Esophagus (tissue), 2 donors: ENCODE measurements around the gene TPI1. TPM values are rescaled to one million over a fixed set of nuclear protein-coding genes. Genes with fewer than 3 reads are reported as not detected.
"Not testable (repeated sequence)": the region's sequence is repeated elsewhere in the genome, so short reads cannot be mapped to it uniquely, and the experiment has no call there.

Experiments used
- H3K27ac ChIP-seq, 2 donors: one replicate each; pipeline ENCODE4 v1.5.1; 2013; ENCODE audit warnings: low read depth in 2 of 2, mild to moderate bottlenecking in 2 of 2, inconsistent platforms in 1 of 2, low read length in 1 of 2, moderate library complexity in 1 of 2
- H3K27me3 ChIP-seq, 2 donors: one replicate each; pipeline ENCODE4 v1.6.1; 2013; ENCODE audit warnings: low read length in 2 of 2, control low read depth in 1 of 2, mild to moderate bottlenecking in 1 of 2; ENCODE audit not compliant: insufficient read depth in 2 of 2, control insufficient read depth in 1 of 2
- H3K36me3 ChIP-seq, 2 donors: one replicate each; pipeline ENCODE4 v1.6.1; 2013; ENCODE audit warnings: low read length in 1 of 2; ENCODE audit not compliant: control insufficient read depth in 2 of 2, insufficient read depth in 2 of 2
- H3K4me1 ChIP-seq, 2 donors: one replicate each; pipeline ENCODE4 v1.6.1; 2013; ENCODE audit warnings: low read length in 1 of 2; ENCODE audit not compliant: control insufficient read depth in 2 of 2, insufficient read depth in 2 of 2
- H3K4me3 ChIP-seq, 2 donors: one replicate each; pipeline ENCODE4 v1.5.1; 2013; ENCODE audit warnings: low read length in 2 of 2, mild to moderate bottlenecking in 2 of 2, low read depth in 1 of 2, moderate library complexity in 1 of 2
- H3K9me3 ChIP-seq, 2 donors: one replicate each; pipeline ENCODE4 v1.6.1; 2013; ENCODE audit warnings: mild to moderate bottlenecking in 2 of 2, low read depth in 1 of 2, low read length in 1 of 2, moderate library complexity in 1 of 2; ENCODE audit not compliant: control insufficient read depth in 2 of 2, insufficient read depth in 1 of 2
- WGBS, 2 donors: extraction: QIAGEN DNeasy Blood & Tissue Kit; methylation state at CpG; one replicate each; pipeline ENCODE4 v1.1.7; 2013; 5-methylcytosine and 5-hydroxymethylcytosine counted together
- polyA plus RNA-seq, 2 donors: library from polyadenylated mRNA; stranded (reverse); fragments of 200-250 nt; gene quantifications; one replicate each; pipeline ENCODE4 v1.2.3, GENCODE V29; 2013
- donor health status: healthy with polysubstance abuse.
- donor health status: Bipolar disorder and iron deficiency.

TPI1 gene
- polyA plus RNA-seq, 2 donors: 404 to 939 TPM

GRCh38 chr12:6902448-6902847 lies 35.1 kb downstream of the TPI1 start:
- no peak overlapping the region for H3K4me3 ChIP-seq
- H3K4me1 ChIP-seq: no peaks in the 10 kb centered on the region
- no peaks in the 10 kb centered on the region for H3K36me3 ChIP-seq
- no peak overlapping the region for H3K27ac ChIP-seq
- no peaks in the 10 kb centered on the region for H3K9me3 ChIP-seq
- 77 to 81% methylated on average over 4 of the region's 4 CpGs for WGBS, 2 donors
- no peaks in the 10 kb centered on the region for H3K27me3 ChIP-seq

GRCh38 chr12:6903722-6904121 lies 36.4 kb downstream of the TPI1 start:
- H3K36me3 ChIP-seq: no peaks in the 10 kb centered on the region
- no peaks in the 10 kb centered on the region for H3K27me3 ChIP-seq
- no peaks in the 10 kb centered on the region for H3K4me1 ChIP-seq
- H3K4me3 ChIP-seq: no peak overlapping the region
- no peaks in the 10 kb centered on the region for H3K9me3 ChIP-seq
- H3K27ac ChIP-seq: no peak overlapping the region
- 79 to 86% methylated on average over 1 of the region's 1 CpG for WGBS, 2 donors

GRCh38 chr12:6904280-6905276 lies 37.2 kb downstream of the TPI1 start, which contains the start of gene LRRC23:
LRRC23 (plus strand) TSS chr12:6904822; CDS start chr12:6905634, 812 bp downstream.
- Histone ChIP-seq H3K4me1 (no peaks in the 10 kb centered on the region), H3K4me3 (peak within 1 kb of the TSS; percentile 67 to 69), H3K9me3 (no peaks in the 10 kb centered on the region), H3K27ac (peak within 1 kb of the TSS; percentile 72 to 87), H3K36me3 (no peaks in the 10 kb centered on the region), H3K27me3 (no peaks in the 10 kb centered on the region)
- WGBS, 2 donors: 4 to 5% methylated on average over 34 of the region's 34 CpGs

GRCh38 chr12:6905414-6906040 lies 38.2 kb downstream of the TPI1 start:
- Histone ChIP-seq H3K9me3 (no peaks in the 10 kb centered on the region), H3K4me3 (no peak overlapping the region), H3K4me1 (no peaks in the 10 kb centered on the region), H3K27me3 (no peaks in the 10 kb centered on the region), H3K36me3 (no peaks in the 10 kb centered on the region), H3K27ac (no peak overlapping the region)
- 56 to 61% methylated on average over 5 of the region's 5 CpGs for WGBS, 2 donors

- not testable (repeated sequence) for H3K36me3 ChIP-seq, H3K27ac ChIP-seq
- 90 to 97% methylated on average over 11 of the region's 11 CpGs for WGBS, 2 donors
Observed at GRCh38 chr12:6908141-6908540, 40.8 kb downstream of the TPI1 start.

GRCh38 chr12:6909421-6910145 lies 42.3 kb downstream of the TPI1 start:
- H3K36me3 ChIP-seq: no peaks in the 10 kb centered on the region
- no peaks in the 10 kb centered on the region for H3K27me3 ChIP-seq
- WGBS, 2 donors: 89 to 91% methylated on average over 4 of the region's 4 CpGs
- no peaks in the 10 kb centered on the region for H3K9me3 ChIP-seq
- H3K27ac ChIP-seq: no peak overlapping the region
- H3K4me3 ChIP-seq: no peak overlapping the region
- peaks cover 0 to 1% of the 10 kb centered on the region in 2 donors for H3K4me1 ChIP-seq

More at GRCh38 chr12:6908141-6908540, 40.8 kb downstream of the TPI1 start:
- H3K4me3 ChIP-seq, H3K4me1 ChIP-seq, H3K27me3 ChIP-seq, H3K9me3 ChIP-seq: not testable (repeated sequence)

GRCh38 chr12:6912164-6912935 lies 45.0 kb downstream of the TPI1 start:
- WGBS, 2 donors: 86 to 91% methylated on average over 15 of the region's 15 CpGs

GRCh38 chr12:6914246-6914946 lies 47.1 kb downstream of the TPI1 start, which contains the start of gene ENO2:
ENO2 (plus strand) TSS chr12:6914580; CDS start chr12:6915833, 1,253 bp downstream.
- peaks cover 0 to 2% of the 10 kb centered on the region in 2 donors for H3K36me3 ChIP-seq
- peak within 1 kb of the TSS; percentile 50 to 74 for H3K4me3 ChIP-seq
- H3K4me1 ChIP-seq: peaks cover 4 to 8% of the 10 kb centered on the region in 2 donors
- WGBS, 2 donors: 0 to 1% methylated on average over 38 to 68 of the region's 68 CpGs
- H3K9me3 ChIP-seq: no peaks in the 10 kb centered on the region
- H3K27me3 ChIP-seq: no peaks in the 10 kb centered on the region
- H3K27ac ChIP-seq: peak within 1 kb of the TSS; percentile 76 to 82

More at GRCh38 chr12:6912164-6912935, 45.0 kb downstream of the TPI1 start:
- H3K9me3 ChIP-seq: no peaks in the 10 kb centered on the region
- peaks cover 4 to 8% of the 10 kb centered on the region in 2 donors for H3K4me1 ChIP-seq
- H3K4me3 ChIP-seq: no peak overlapping the region
- H3K27ac ChIP-seq: no peak overlapping the region
- no peaks in the 10 kb centered on the region for H3K36me3 ChIP-seq
- H3K27me3 ChIP-seq: no peaks in the 10 kb centered on the region
